Hepatocyte (in vitro differentiated cells): ENCODE data around the gene COQ9.

Experiments used
- EZH2 ChIP-seq: fragments of 200-600 bp; sonication (generic); IDR thresholded peaks from 2 replicates; pipeline ENCODE4 v1.6.1; 2016; ENCODE audit warnings: antibody characterized with exemption, mild to moderate bottlenecking, borderline replicate concordance
- EZH2phosphoT487 ChIP-seq: fragments of 200-600 bp; sonication (generic); IDR thresholded peaks from one replicate; pipeline ENCODE4 v1.6.1; 2018; ENCODE audit warnings: antibody characterized with exemption, mild to moderate bottlenecking, low read depth, moderate library complexity; ENCODE audit not compliant: unreplicated experiment, severe bottlenecking
- TF ChIP-seq, protein P1 (sequence below): fragments of 200-600 bp; sonication (generic); IDR thresholded peaks from 2 replicates; pipeline ENCODE4 v1.5.1; 2016; ENCODE audit warnings: antibody characterized with exemption, mild to moderate bottlenecking; ENCODE audit not compliant: poor library complexity

- TF ChIP-seq, protein P1, sequence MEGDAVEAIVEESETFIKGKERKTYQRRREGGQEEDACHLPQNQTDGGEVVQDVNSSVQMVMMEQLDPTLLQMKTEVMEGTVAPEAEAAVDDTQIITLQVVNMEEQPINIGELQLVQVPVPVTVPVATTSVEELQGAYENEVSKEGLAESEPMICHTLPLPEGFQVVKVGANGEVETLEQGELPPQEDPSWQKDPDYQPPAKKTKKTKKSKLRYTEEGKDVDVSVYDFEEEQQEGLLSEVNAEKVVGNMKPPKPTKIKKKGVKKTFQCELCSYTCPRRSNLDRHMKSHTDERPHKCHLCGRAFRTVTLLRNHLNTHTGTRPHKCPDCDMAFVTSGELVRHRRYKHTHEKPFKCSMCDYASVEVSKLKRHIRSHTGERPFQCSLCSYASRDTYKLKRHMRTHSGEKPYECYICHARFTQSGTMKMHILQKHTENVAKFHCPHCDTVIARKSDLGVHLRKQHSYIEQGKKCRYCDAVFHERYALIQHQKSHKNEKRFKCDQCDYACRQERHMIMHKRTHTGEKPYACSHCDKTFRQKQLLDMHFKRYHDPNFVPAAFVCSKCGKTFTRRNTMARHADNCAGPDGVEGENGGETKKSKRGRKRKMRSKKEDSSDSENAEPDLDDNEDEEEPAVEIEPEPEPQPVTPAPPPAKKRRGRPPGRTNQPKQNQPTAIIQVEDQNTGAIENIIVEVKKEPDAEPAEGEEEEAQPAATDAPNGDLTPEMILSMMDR, result no peak
- TF ChIP-seq EZH2 (no peak), EZH2phosphoT487 (no peak)
Measured at GRCh38 chr16:57432505-57432904, 14.8 kb upstream of the COQ9 start.
